ENCODE data around the gene MIER1. TPM values are rescaled to one million over a fixed set of nuclear protein-coding genes. Genes with fewer than 3 reads are reported as not detected.

MIER1 gene
- total and polyA plus RNA-seq, 9 of the 15 experiments (the other 6 are each of a cell fraction or from before 2014, with no cell fraction given) = 13.9 to 34.8 (median 21.5) TPM

- TF ChIP-seq, protein P1, sequence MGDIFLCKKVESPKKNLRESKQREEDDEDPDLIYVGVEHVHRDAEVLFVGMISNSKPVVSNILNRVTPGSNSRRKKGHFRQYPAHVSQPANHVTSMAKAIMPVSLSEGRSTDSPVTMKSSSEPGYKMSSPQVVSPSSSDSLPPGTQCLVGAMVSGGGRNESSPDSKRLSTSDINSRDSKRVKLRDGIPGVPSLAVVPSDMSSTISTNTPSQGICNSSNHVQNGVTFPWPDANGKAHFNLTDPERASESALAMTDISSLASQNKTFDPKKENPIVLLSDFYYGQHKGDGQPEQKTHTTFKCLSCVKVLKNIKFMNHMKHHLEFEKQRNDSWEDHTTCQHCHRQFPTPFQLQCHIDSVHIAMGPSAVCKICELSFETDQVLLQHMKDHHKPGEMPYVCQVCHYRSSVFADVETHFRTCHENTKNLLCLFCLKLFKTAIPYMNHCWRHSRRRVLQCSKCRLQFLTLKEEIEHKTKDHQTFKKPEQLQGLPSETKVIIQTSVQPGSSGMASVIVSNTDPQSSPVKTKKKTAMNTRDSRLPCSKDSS (IDR thresholded peaks at IDR 0.05; ENCODE audit: low read depth, partially characterized antibody) = no peak
- TF ChIP-seq HLTF (IDR thresholded peaks at IDR 0.05) (no peak), SMAD2 (IDR thresholded peaks at IDR 0.05; ENCODE audit: low read depth, low read length) (no peak), ZNF431 (CRISPR knock-in tag; IDR thresholded peaks at IDR 0.05) (0 out of 2 replicates have a peak, but pooled peaks have one; percentile 20), SAP30 (IDR thresholded peaks at IDR 0.05; ENCODE audit: borderline replicate concordance, insufficient read depth, low read depth, low read length, poor library complexity, severe bottlenecking) (no peak), TCF7 (IDR thresholded peaks at IDR 0.05; ENCODE audit: borderline replicate concordance) (0 out of 2 replicates have a peak, but pooled peaks have one; percentile 51), SAFB2 (IDR thresholded peaks at IDR 0.05; ENCODE audit: borderline replicate concordance, low read depth, low read length, severe bottlenecking) (no peak), PTBP1 (IDR thresholded peaks at IDR 0.05; ENCODE audit: low read depth, low read length) (no peak), MAFK (IDR thresholded peaks at IDR 0.05; ENCODE audit: low read length) (no peak), CREB3L1 (IDR thresholded peaks at IDR 0.05; ENCODE audit: borderline replicate concordance, low read depth) (no peak; the same call in 1 of the 2 replicates), NUFIP1 (IDR thresholded peaks at IDR 0.05; ENCODE audit: partially characterized antibody) (no peak), HNRNPLL (IDR thresholded peaks at IDR 0.05; ENCODE audit: low read depth, low read length, poor library complexity, severe bottlenecking) (peak; percentile 79), ZFP30 (CRISPR knock-in tag; IDR thresholded peaks at IDR 0.05; ENCODE audit: borderline replicate concordance) (no peak), RBM14 (IDR thresholded peaks at IDR 0.05; ENCODE audit: borderline replicate concordance, insufficient read depth, low read depth, low read length) (no peak), ZNF12 (CRISPR knock-in tag; IDR thresholded peaks at IDR 0.05) (no peak), BACH1 (tag; IDR thresholded peaks at IDR 0.05) (peak; percentile 83; the same call in 1 of the 2 replicates), HIVEP1 (CRISPR knock-in tag; IDR thresholded peaks at IDR 0.05) (no peak; the same call in 1 of the 2 replicates), SUPT5H (IDR thresholded peaks at IDR 0.05) (peak; percentile 78), ZEB2 (IDR thresholded peaks at IDR 0.05) (no peak), XRCC3 (IDR thresholded peaks at IDR 0.05) (no peak)
- TF ChIP-seq, protein P2, sequence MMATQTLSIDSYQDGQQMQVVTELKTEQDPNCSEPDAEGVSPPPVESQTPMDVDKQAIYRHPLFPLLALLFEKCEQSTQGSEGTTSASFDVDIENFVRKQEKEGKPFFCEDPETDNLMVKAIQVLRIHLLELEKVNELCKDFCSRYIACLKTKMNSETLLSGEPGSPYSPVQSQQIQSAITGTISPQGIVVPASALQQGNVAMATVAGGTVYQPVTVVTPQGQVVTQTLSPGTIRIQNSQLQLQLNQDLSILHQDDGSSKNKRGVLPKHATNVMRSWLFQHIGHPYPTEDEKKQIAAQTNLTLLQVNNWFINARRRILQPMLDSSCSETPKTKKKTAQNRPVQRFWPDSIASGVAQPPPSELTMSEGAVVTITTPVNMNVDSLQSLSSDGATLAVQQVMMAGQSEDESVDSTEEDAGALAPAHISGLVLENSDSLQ (IDR thresholded peaks at IDR 0.05) = no peak; the same call in 1 of the 2 replicates
- TF ChIP-seq, protein P3, sequence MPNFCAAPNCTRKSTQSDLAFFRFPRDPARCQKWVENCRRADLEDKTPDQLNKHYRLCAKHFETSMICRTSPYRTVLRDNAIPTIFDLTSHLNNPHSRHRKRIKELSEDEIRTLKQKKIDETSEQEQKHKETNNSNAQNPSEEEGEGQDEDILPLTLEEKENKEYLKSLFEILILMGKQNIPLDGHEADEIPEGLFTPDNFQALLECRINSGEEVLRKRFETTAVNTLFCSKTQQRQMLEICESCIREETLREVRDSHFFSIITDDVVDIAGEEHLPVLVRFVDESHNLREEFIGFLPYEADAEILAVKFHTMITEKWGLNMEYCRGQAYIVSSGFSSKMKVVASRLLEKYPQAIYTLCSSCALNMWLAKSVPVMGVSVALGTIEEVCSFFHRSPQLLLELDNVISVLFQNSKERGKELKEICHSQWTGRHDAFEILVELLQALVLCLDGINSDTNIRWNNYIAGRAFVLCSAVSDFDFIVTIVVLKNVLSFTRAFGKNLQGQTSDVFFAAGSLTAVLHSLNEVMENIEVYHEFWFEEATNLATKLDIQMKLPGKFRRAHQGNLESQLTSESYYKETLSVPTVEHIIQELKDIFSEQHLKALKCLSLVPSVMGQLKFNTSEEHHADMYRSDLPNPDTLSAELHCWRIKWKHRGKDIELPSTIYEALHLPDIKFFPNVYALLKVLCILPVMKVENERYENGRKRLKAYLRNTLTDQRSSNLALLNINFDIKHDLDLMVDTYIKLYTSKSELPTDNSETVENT (CRISPR knock-in tag; IDR thresholded peaks at IDR 0.05) = peak; percentile 75; the same call in 1 of the 2 replicates
Measured at GRCh38 chr1:66929999-66930822, 5.4 kb downstream of the MIER1 start (continued).

Measured in K562 (cell line).